Activated CD8-positive, alpha-beta memory T cell treated with anti-CD3 and anti-CD28 coated beads, Interleukin-2, amount 10 ng/mL, durations not matched to agents 7 days and 5 days (primary cell): ENCODE results near the gene AQP12B. TPM values are rescaled to one million over a fixed set of nuclear protein-coding genes. Genes with fewer than 3 reads are reported as not detected.

ENCODE experiments used
- ATAC-seq: fragments of 150-1000 bp; cut with Tn5 transposase; one replicate; pipeline ENCODE4 v1.10.0; 2021; ENCODE audit warnings: moderate library complexity
- CTCF ChIA-PET: fragments of 350-600 bp; sonication (Branson Sonifier 250); formaldehyde crosslinking; loops from one replicate; lab custom pipeline; 2021; ENCODE audit warnings: antibody characterized with exemption; lab: Charles Lee
- DNase-seq: peaks from one replicate; pipeline ENCODE4 v3.0.0-alpha.2; 2020
- H3K27ac Mint-ChIP-seq: one replicate; pipeline ENCODE4 v1.8.0; 2021; ENCODE audit warnings: mild to moderate bottlenecking, mixed read lengths
- H3K27me3 Mint-ChIP-seq: one replicate; pipeline ENCODE4 v1.8.0; 2021; ENCODE audit warnings: mixed read lengths
- H3K36me3 Mint-ChIP-seq: one replicate; pipeline ENCODE4 v1.8.0; 2021; ENCODE audit warnings: mild to moderate bottlenecking, mixed read lengths
- H3K4me1 Mint-ChIP-seq: one replicate; pipeline ENCODE4 v1.8.0; 2021; ENCODE audit warnings: mixed read lengths
- H3K4me3 Mint-ChIP-seq: one replicate; pipeline ENCODE4 v1.8.0; 2021; ENCODE audit warnings: mild to moderate bottlenecking, moderate library complexity, mixed read lengths
- H3K9me3 Mint-ChIP-seq: one replicate; pipeline ENCODE4 v1.8.0; 2022; ENCODE audit warnings: low read depth, mixed read lengths
- total RNA-seq, 2 experiments: library from RNA; stranded (reverse); gene quantifications; one replicate each; pipeline ENCODE4 v1.2.3, GENCODE V29; 2021

Gene AQP12B
- total RNA-seq, 2 experiments from 2014 or later = not detected

- H3K9me3 Mint-ChIP-seq = no peaks in the 10 kb centered on the region
- CTCF ChIA-PET = no interaction called here
- DNase-seq = no peak
- no peaks in the 10 kb centered on the region for H3K27me3 Mint-ChIP-seq
- H3K4me3 Mint-ChIP-seq = no peak overlapping the region
- no peak overlapping the region for H3K27ac Mint-ChIP-seq
- no peaks in the 10 kb centered on the region for H3K36me3 Mint-ChIP-seq
- ATAC-seq = no peak
- no peaks in the 10 kb centered on the region for H3K4me1 Mint-ChIP-seq
These were observed 40.4 kb upstream of the AQP12B start for GRCh38 chr2:240722796-240723735.

GRCh38 chr2:240722376-240722775 is 39.7 kb upstream of the AQP12B start:
- Mint-ChIP-seq H3K27me3 (no peaks in the 10 kb centered on the region), H3K36me3 (no peaks in the 10 kb centered on the region)
- CTCF ChIA-PET = no interaction called here

GRCh38 chr2:240721596-240722180 is 39.0 kb upstream of the AQP12B start:
- H3K9me3 Mint-ChIP-seq = no peaks in the 10 kb centered on the region
- H3K36me3 Mint-ChIP-seq = no peaks in the 10 kb centered on the region
- H3K27me3 Mint-ChIP-seq = no peaks in the 10 kb centered on the region
- CTCF ChIA-PET = no interaction called here
- H3K4me3 Mint-ChIP-seq = no peak overlapping the region
- DNase-seq = no peak
- H3K4me1 Mint-ChIP-seq = no peaks in the 10 kb centered on the region
- ATAC-seq = no peak
- H3K27ac Mint-ChIP-seq = no peak overlapping the region

More at GRCh38 chr2:240722376-240722775, 39.7 kb upstream of the AQP12B start:
- Mint-ChIP-seq H3K9me3 (no peaks in the 10 kb centered on the region), H3K4me3 (no peak overlapping the region), H3K4me1 (no peaks in the 10 kb centered on the region), H3K27ac (no peak overlapping the region)
- no peak for DNase-seq
- no peak for ATAC-seq

GRCh38 chr2:240720686-240721595 is 38.3 kb upstream of the AQP12B start:
- ATAC-seq (no peak), DNase-seq (no peak)
- Mint-ChIP-seq H3K27ac (no peak overlapping the region), H3K9me3 (no peaks in the 10 kb centered on the region), H3K36me3 (no peaks in the 10 kb centered on the region), H3K27me3 (no peaks in the 10 kb centered on the region), H3K4me3 (no peak overlapping the region), H3K4me1 (no peaks in the 10 kb centered on the region)
- CTCF ChIA-PET = no interaction called here

- Mint-ChIP-seq H3K9me3 (no peaks in the 10 kb centered on the region), H3K36me3 (no peaks in the 10 kb centered on the region), H3K4me1 (no peaks in the 10 kb centered on the region), H3K27ac (no peak overlapping the region), H3K4me3 (no peak overlapping the region), H3K27me3 (no peaks in the 10 kb centered on the region)
- DNase-seq (no peak), ATAC-seq (no peak)
- CTCF ChIA-PET = no interaction called here
These were observed 37.2 kb upstream of the AQP12B start for GRCh38 chr2:240719676-240720545.

GRCh38 chr2:240718896-240719490 is 36.3 kb upstream of the AQP12B start:
- no peaks in the 10 kb centered on the region for H3K27me3 Mint-ChIP-seq
- H3K9me3 Mint-ChIP-seq = no peaks in the 10 kb centered on the region
- ATAC-seq = no peak
- H3K4me3 Mint-ChIP-seq = no peak overlapping the region
- H3K36me3 Mint-ChIP-seq = no peaks in the 10 kb centered on the region
- no peaks in the 10 kb centered on the region for H3K4me1 Mint-ChIP-seq
- CTCF ChIA-PET = no interaction called here
- no peak overlapping the region for H3K27ac Mint-ChIP-seq
- no peak for DNase-seq

GRCh38 chr2:240717681-240718581 is 35.2 kb upstream of the AQP12B start:
- Mint-ChIP-seq H3K4me1 (no peaks in the 10 kb centered on the region), H3K27ac (no peak overlapping the region), H3K36me3 (no peaks in the 10 kb centered on the region), H3K9me3 (no peaks in the 10 kb centered on the region), H3K27me3 (no peaks in the 10 kb centered on the region), H3K4me3 (no peak overlapping the region)
- ATAC-seq = no peak
- no peak for DNase-seq
- CTCF ChIA-PET = no interaction called here

GRCh38 chr2:240717181-240717641 is 34.5 kb upstream of the AQP12B start:
- CTCF ChIA-PET = no interaction called here
- H3K4me1 Mint-ChIP-seq = no peaks in the 10 kb centered on the region
- H3K4me3 Mint-ChIP-seq = no peak overlapping the region
- no peaks in the 10 kb centered on the region for H3K9me3 Mint-ChIP-seq
- DNase-seq (no peak), ATAC-seq (no peak)
- H3K36me3 Mint-ChIP-seq = no peaks in the 10 kb centered on the region
- H3K27ac Mint-ChIP-seq = no peak overlapping the region
- H3K27me3 Mint-ChIP-seq = no peaks in the 10 kb centered on the region

- Mint-ChIP-seq H3K4me1 (no peaks in the 10 kb centered on the region), H3K4me3 (no peak overlapping the region), H3K9me3 (no peaks in the 10 kb centered on the region), H3K27ac (no peak overlapping the region), H3K27me3 (no peaks in the 10 kb centered on the region), H3K36me3 (no peaks in the 10 kb centered on the region)
- CTCF ChIA-PET = no interaction called here
- ATAC-seq (no peak), DNase-seq (no peak)
These were observed 33.6 kb upstream of the AQP12B start for GRCh38 chr2:240716130-240716798.

- Mint-ChIP-seq H3K4me1 (no peaks in the 10 kb centered on the region), H3K4me3 (no peak overlapping the region), H3K27ac (no peak overlapping the region), H3K9me3 (no peaks in the 10 kb centered on the region), H3K36me3 (no peaks in the 10 kb centered on the region), H3K27me3 (no peaks in the 10 kb centered on the region)
- CTCF ChIA-PET = no interaction called here
- DNase-seq (no peak), ATAC-seq (no peak)
These were observed 32.4 kb upstream of the AQP12B start for GRCh38 chr2:240714747-240715725.
